ENCODE data around the gene FRMD3.

FRMD3 gene

GRCh38 chr9:83425240-83425639, 113.0 kb downstream of the FRMD3 start:
- no peak for TF ChIP-seq CTCF (IDR thresholded peaks at IDR 0.05)
- H3K36me3 ChIP-seq (ENCODE audit: control insufficient read depth, insufficient read depth, low read length) = no peaks in the 10 kb centered on the region
- H3K27me3 ChIP-seq (ENCODE audit: control insufficient read depth, insufficient read depth, low read length) = no peaks in the 10 kb centered on the region
- H3K9ac ChIP-seq = no peak overlapping the region
- no peak overlapping the region for H3K4me2 ChIP-seq (ENCODE audit: low read length)
- H3K27ac ChIP-seq = no peak overlapping the region
- H3K4me3 ChIP-seq (ENCODE audit: low read depth, low read length) = no peak overlapping the region
- no peak overlapping the region for H2AFZ ChIP-seq
- no peaks in the 10 kb centered on the region for H3K9me3 ChIP-seq (ENCODE audit: control insufficient read depth, low read length)
- peaks cover 12% of the 10 kb centered on the region for H3K79me2 ChIP-seq
- H3K4me1 ChIP-seq = peaks cover 17% of the 10 kb centered on the region

- Histone ChIP-seq H3K36me3 (ENCODE audit: control insufficient read depth, insufficient read depth, low read length) (no peaks in the 10 kb centered on the region), H3K4me3 (ENCODE audit: low read depth, low read length) (no peak overlapping the region), H3K4me2 (ENCODE audit: low read length) (no peak overlapping the region), H3K4me1 (peaks cover 17% of the 10 kb centered on the region), H3K27ac (no peak overlapping the region), H3K9ac (no peak overlapping the region), H2AFZ (no peak overlapping the region), H3K79me2 (peaks cover 12% of the 10 kb centered on the region), H3K27me3 (ENCODE audit: control insufficient read depth, insufficient read depth, low read length) (no peaks in the 10 kb centered on the region), H3K9me3 (ENCODE audit: control insufficient read depth, low read length) (no peaks in the 10 kb centered on the region)
- no peak for TF ChIP-seq CTCF (IDR thresholded peaks at IDR 0.05)
Measured at GRCh38 chr9:83424831-83425230, 113.4 kb downstream of the FRMD3 start.

GRCh38 chr9:83423815-83424707, 114.1 kb downstream of the FRMD3 start:
- Histone ChIP-seq H2AFZ (no peak overlapping the region), H3K9ac (no peak overlapping the region), H3K27me3 (ENCODE audit: control insufficient read depth, insufficient read depth, low read length) (no peaks in the 10 kb centered on the region), H3K4me1 (peaks cover 13% of the 10 kb centered on the region), H3K9me3 (ENCODE audit: control insufficient read depth, low read length) (no peaks in the 10 kb centered on the region), H3K79me2 (peaks cover 12% of the 10 kb centered on the region), H3K4me3 (ENCODE audit: low read depth, low read length) (no peak overlapping the region), H3K4me2 (ENCODE audit: low read length) (no peak overlapping the region), H3K27ac (peak overlapping the region; percentile 7), H3K36me3 (ENCODE audit: control insufficient read depth, insufficient read depth, low read length) (no peaks in the 10 kb centered on the region)
- TF ChIP-seq CTCF (IDR thresholded peaks at IDR 0.05) = no peak

- Histone ChIP-seq H3K4me2 (ENCODE audit: low read length) (no peak overlapping the region), H3K79me2 (peaks cover 15% of the 10 kb centered on the region), H3K9me3 (ENCODE audit: control insufficient read depth, low read length) (no peaks in the 10 kb centered on the region), H2AFZ (no peak overlapping the region), H3K27ac (no peak overlapping the region), H3K4me3 (ENCODE audit: low read depth, low read length) (no peak overlapping the region), H3K4me1 (peaks cover 13% of the 10 kb centered on the region), H3K36me3 (ENCODE audit: control insufficient read depth, insufficient read depth, low read length) (no peaks in the 10 kb centered on the region), H3K27me3 (ENCODE audit: control insufficient read depth, insufficient read depth, low read length) (no peaks in the 10 kb centered on the region), H3K9ac (no peak overlapping the region)
- TF ChIP-seq CTCF (IDR thresholded peaks at IDR 0.05) = no peak
Measured at GRCh38 chr9:83422527-83422926, 115.7 kb downstream of the FRMD3 start.

- H3K9ac ChIP-seq = no peak overlapping the region
- no peaks in the 10 kb centered on the region for H3K27me3 ChIP-seq (ENCODE audit: control insufficient read depth, insufficient read depth, low read length)
- no peaks in the 10 kb centered on the region for H3K9me3 ChIP-seq (ENCODE audit: control insufficient read depth, low read length)
- H3K36me3 ChIP-seq (ENCODE audit: control insufficient read depth, insufficient read depth, low read length) = no peaks in the 10 kb centered on the region
- H3K27ac ChIP-seq = no peak overlapping the region
- no peak overlapping the region for H3K4me2 ChIP-seq (ENCODE audit: low read length)
- no peak overlapping the region for H3K4me3 ChIP-seq (ENCODE audit: low read depth, low read length)
- no peak for TF ChIP-seq CTCF (IDR thresholded peaks at IDR 0.05)
- no peak overlapping the region for H2AFZ ChIP-seq
- peaks cover 7% of the 10 kb centered on the region for H3K4me1 ChIP-seq
- H3K79me2 ChIP-seq = peaks cover 26% of the 10 kb centered on the region
Measured at GRCh38 chr9:83420486-83420885, 117.7 kb downstream of the FRMD3 start.
